Hippocampal formation (tissue), 2 donors: ENCODE results near the gene ELMOD2.
"Not testable (repeated sequence)": the region's sequence is repeated elsewhere in the genome, so short reads cannot be mapped to it uniquely, and the experiment has no call there.

ENCODE experiments used
- DNase-seq, 2 donors: peaks; one replicate each; lab custom pipeline; 2025; lab: John Stamatoyannopoulos, UW

ELMOD2 gene, protein sequence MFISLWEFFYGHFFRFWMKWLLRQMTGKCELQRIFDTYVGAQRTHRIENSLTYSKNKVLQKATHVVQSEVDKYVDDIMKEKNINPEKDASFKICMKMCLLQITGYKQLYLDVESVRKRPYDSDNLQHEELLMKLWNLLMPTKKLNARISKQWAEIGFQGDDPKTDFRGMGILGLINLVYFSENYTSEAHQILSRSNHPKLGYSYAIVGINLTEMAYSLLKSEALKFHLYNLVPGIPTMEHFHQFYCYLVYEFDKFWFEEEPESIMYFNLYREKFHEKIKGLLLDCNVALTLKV

DNA sequence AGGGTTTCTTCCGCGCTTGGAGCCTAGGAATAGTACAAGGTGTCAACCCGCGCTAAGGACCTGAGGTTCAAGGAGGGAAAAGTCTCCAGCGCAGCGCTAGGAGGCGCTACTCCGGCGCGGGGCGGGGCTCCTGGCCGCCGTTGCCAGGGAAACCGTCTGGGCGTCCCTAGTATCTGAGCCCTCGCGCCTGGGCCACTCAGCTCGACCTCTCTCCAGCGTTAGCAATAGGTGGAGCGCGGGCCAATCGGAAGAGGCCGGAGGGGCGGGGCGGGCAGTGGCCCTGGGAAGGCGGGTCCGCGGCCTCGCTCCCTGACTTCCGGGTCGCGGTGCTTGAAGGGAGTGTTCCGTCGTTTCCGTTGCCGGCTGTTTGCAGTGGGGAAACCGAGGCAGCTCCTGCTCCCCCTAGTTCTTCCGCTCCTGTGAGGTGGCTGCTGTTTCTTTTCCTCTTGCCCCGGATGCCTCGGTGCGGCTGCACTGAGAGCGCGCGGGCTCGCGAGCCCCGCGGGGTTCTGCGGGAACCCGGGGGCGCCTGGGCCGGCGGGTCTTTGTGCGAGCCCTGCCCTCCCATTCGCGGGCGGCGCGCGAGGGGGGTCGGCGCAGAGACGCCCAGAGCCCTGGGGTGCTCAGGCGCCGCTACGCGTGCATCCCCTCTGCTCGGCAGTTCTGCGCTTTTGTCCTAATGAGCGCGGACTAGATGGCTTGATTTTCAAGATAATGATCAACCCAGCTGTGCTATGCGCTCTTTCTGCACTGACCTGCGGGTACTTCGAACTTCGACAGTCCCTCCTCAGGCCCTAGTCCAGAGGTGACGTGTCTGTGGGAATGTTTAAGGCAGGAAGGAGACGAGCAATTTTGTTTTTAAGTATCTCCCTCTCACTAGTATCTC is at the start of gene ELMOD2:
TSS of gene ELMOD2 (plus strand) at position 312 of the 886 bp plus-strand sequence. CDS start 1,261 bp downstream, outside the sequence.
- DNase-seq, result peak; percentile 98 to 99

DNA sequence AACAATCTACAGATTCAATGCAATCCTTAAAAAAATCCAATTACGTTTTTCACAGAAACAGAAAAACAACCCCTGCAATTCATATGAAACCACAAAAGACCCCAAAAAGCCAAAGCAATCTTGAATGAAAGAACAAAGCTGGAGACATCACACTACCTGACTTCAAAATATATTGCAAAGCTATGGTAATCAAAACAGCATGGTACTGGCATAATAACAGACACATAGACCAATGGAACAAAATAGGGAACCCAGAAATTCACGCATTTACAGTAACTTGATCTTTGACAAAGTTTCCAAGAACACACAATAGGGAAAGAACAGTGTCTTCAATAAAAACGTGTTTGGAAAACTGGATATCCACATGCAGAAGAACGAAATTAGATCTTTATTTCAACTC is 40.5 kb upstream of the ELMOD2 start:
- no peak for DNase-seq

DNA sequence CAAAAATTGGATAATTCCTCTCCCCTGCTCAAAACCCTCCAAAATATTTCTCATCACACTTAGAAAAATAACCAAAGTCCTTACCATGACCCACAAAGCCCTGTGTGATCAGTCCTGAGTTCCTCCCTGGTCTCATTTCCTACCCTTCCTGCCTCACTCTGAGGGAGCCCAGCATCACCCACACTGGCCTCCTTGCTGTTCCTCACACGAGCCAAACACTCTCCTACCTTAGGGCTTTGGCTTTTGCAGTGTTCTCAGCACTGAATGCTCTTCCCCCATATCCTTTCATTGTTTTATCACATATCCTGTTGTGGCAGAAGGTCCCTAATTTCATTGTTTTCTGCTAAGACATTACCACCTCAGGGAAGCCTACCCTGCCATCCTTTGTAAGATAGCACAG is 38.0 kb upstream of the ELMOD2 start:
- no peak for DNase-seq

DNA sequence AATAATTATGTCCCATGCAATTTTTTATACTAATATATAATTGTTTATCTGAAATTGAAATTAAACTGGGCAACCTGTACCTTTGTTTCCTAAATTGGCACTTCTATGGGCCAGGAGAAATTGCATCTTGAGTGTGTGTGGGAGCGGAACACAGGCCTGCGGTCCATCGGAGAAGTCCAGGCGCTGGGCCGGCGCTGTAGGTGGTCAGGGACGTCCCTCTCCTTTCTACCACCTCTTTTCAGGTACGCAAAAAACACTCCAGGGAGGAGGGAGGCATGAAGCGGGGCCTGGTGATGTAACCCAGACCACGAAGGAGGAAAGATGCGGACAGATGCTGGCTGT is 26.6 kb upstream of the ELMOD2 start:
- DNase-seq, result no peak

DNA sequence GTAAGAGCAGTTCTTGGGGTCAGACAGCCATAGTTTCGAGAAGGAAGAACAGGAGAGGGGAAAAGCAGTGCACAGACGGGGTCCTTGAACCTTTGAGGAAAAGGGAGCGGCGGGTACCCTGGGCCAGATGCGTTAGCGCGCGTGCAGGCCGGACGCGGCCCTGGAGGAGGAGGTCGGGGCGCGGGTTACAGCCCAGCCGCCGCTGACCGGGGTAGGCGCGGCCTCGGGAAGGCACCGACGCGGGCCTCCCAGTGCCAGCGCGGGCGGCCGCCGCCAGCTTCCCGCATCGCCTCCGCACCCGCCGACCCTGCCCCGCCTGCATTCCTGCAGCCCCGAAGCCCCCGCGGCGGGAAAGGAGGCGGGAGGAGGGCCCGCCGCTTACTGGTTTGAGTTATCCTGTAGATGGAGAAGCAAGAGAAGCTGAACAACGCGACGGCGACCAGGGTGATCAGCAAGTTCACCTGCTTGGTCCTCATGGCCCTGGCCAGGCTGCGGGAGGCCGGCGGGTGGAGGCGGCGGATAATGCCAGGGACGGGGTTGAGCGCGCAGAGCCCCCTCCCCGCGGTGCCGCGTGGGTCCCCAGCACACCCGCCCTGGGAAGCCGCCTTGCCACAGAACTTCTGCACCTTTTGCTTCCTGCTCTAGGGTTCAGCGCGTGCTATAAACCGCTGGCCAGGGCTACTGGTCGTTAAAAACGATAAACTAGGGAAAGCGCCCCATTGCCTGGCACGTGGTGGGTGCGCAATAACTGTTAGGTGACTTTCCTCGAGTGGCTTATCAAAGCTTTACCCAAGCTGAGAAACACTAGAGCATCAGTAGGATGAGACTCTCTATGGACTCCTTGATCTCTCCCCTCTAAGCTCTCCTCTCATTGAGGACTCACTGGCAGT is 26.0 kb upstream of the ELMOD2 start, which contains the start of gene MGAT4D:
TSS of gene MGAT4D (minus strand) at position 547 of the 890 bp plus-strand sequence. CDS start at position 476, 71 bp downstream.
- no peak for DNase-seq

DNA sequence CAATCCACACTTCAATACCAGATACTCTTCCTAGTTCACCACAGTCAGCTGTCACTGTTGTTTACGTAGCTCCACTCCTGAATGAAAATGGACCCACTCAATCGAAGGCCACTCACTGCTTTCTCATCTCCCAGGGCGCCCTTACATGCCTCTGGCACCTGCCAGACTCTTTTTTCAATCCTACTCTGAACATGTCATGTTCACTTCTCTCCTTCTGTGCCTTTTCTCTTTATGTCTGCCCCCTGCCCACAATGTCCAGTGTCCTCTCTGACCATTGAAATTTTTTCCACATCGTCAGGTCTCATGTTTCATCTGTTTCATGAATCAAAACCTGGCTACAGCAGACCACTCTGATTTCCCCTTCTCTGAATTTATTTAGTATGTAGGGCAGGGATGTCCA is 24.6 kb upstream of the ELMOD2 start:
- no peak for DNase-seq

DNA sequence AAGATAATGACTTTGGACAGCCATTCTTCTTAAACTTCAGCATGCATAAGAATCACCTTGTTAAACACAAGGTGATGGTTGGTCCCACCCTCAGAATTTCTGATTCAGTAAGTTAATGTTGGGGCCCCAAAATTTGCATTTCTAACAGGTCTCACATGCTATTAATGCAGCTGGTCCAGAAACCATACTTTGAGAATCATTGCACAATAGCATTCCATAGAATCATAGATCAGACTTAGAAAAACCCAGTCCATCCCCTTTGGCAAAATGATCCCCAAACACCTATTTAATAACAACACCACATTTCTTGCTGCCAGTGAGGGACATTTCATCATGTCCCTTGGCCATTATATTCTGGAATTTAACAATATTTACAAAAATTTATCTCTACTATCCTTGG is 19.7 kb upstream of the ELMOD2 start:
- no peak for DNase-seq

DNA sequence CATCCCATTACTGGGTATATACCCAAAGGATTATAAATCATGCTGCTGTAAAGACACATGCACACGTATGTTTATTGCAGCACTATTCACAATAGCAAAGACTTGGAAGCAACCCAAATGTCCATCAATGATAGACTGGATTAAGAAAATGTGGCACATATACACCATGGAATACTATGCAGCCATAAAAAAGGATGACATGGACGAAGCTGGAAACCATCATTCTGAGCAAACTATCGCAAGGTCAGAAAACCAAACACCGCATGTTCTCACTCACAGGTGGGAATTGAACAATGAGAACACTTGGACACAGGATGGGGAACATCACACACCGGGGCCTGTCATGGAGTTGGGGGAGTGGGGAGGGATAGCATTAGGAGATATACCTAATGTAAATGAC is 10.2 kb upstream of the ELMOD2 start:
- DNase-seq, result not testable (repeated sequence)

DNA sequence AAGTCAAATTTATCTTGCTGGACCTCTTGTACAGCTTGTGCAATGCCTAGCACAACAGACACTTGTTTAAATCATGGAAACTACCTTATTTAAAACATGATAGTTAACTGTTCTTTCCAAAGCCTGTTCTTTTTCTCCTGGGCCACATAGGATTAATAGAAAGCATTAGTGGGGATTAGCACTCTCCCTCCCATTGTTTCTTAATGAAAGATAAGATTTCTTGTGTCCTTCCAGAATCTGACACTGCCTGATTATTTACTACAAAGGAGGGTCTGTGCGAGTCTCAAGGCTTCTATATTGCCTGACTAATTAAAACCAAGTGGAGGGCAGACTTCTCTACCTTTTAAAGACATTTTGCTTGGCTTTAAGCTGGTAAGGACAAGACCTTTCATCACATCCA is 8.5 kb upstream of the ELMOD2 start:
- no peak for DNase-seq

DNA sequence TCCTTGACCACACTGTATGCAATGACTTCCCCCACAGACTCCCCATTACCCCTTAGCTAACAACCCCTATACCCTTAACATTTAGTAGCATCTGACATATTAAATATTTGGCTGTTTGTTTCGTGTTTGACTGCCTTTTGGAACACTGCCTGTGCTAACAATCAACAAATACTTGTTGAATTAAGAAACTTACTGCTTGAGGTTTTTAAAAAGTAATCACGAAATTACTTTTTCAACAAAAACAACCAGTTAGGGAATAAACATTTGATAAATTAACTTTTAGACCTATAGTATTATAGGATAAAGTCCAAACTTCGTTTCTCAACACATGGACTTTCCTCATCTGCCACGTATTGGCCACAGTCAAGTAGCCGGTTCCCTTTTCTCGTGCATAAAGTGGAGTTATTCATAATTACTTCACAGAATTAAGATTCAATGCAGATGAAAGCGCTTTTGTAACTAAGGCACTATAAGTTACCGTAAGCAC is 555 bp upstream of the ELMOD2 start:
- DNase-seq, result no peak

DNA sequence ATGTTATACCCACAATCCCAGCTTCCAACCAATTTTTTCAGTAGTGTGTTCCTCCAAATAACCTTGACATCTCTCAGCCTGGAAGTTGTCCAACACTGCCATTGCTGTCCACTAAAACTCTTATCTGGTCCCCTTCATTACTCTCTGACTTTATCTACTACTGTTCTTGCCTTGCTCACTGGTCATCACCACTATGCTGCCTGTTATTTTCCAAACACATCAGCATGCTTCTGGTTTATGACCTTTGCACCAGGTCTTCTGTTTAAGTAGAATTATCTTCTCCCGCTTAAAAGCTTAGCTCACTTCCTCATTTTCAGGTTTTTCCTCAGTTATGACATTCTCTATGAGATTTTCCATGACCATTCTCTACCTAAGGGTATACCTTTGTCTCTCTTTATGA is 5.5 kb downstream of the ELMOD2 start:
- no peak for DNase-seq

DNA sequence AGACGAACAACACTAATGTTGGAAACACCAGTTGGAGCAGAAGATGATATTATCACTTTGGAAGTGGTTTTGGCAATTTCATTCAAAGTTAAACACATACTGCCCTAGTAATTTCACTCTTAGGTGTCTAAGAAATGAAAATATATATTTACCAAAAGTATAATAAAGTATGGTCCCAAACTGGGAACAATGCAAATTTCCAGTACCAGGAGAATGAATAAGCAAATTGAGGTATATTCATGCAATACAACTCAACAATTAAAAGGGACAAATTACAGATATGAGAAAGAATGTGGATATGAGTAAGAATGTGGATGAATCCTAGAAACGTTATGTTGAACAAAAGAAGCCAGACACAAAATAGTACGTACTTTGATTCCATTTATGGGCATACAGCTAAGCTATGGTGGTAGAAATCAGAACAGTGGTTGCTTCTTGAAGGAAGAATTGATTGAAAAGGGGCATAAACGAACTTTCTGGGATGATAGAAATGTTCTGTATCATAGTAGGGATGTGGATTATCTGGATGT is 10.0 kb downstream of the ELMOD2 start:
- no peak for DNase-seq

DNA sequence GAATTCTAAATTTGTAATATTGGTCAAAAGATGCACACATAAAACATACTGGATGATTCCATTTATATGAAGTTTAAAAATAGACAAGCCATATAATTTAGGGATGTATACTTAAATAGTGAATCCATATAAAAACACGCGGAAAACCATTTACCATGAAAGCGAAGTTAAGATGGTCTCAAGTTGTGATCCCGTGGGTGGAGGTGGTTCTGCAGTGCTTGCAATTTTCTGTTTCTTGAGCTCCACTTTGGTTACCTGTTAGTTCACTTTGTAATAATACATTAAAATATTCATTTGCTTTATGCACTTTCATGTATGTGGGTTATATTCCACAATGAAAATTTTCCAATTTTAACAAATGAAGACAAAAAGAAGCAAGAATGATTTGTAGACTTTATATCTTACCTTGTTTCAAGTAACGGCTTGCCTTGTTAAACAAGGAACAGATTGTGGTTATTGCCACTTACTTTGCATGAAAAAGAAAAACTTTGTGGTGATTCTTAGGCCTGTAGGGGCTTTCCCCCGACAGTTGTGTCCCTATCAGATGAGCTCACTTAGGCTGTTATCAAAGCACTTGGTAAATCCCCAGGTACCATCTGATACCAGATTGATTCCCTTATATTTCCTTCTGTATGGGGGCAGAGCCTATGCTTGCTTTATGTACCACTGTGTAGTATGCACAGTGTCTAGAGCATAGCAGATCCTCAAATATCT is 32.6 kb downstream of the ELMOD2 start:
- no peak for DNase-seq

DNA sequence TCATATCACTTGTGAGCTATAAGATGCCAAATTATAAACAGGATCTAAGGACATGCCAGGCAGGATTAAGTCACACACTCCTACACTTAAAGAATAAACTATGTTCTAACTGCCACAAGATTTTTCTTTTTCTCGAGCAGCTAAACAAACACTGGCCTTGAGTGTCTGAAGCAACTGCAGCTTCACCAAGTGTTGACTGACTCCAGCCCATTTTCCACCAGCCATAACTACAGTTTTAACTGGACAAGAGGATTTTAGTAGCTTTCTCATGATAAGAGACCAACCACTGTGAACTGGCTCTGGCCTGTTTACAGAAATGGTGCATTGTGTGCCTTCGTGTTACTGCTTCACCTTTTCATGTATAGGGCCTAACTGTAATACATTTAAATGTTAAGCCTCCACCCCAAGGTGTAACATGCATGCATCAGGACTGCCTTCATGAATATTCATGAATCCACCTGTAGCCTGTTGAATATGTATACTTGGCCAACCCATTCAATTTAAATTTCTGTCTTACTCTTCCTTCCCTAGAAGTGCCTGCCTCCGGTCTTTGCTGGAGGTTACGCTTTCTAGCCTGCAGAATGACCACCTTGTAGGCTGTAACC is 34.0 kb downstream of the ELMOD2 start:
- DNase-seq, result no peak

DNA sequence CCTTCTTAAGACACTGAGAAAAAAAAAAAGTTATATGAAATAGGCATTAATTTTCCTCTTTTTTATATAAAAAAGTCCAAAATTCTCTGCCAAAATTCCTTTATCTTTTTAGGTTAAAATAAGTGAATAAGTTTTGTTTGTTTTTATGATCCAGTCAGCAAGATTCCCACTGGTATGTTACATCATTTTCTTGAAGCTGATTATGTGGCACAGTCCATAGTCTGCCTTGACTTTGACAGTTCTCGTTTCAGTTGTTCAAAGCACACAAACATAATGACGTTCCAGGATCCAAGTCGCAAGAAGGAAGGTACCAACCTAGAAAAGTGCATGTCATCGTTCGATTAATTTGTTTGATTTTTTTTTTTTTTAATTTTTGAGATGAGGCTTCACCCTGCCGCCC is 35.7 kb downstream of the ELMOD2 start:
- DNase-seq, result no peak

DNA sequence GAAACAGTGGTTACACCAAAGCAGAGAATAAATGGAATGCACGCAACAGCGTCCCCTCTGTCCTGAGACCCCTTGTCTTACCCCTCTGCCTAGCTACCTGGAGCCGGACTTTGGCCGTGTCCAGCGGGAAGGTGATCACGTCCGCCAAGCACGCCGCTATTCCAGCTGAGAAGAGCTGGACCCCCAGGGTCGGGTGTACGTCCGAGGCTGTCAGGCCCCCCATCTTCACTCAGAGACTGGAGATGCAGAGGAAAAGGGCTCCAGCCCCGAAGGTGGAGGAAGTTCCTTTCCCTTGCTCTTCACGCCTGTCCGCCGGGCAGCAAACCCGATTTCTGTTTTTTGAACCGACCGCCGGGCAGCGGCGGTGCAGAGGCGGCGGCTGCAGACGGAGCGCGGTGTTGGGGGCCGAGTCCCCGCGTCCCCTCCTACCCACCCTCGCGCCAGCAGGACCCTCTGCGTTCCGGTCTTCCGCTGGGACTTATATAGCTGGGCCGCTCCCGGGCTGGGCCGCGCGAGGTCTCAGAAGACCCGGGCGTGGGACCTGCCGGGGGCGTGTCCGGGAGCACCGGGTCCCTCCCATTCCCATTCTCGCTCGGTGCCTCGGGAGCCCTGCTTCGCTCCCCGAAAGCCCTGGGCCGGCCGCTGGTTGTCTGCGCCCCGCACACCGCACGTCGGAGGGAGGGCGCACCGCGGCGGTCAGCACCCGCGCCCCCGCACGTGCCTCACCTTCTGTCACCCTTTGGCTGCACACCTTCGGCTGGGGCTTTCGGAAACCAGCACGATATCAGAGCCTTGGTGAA is 44.7 kb downstream of the ELMOD2 start, which contains the start of gene UCP1:
TSS of gene UCP1 (minus strand) at position 455 of the 800 bp plus-strand sequence. CDS start at position 223, 232 bp downstream.
- no peak for DNase-seq

DNA sequence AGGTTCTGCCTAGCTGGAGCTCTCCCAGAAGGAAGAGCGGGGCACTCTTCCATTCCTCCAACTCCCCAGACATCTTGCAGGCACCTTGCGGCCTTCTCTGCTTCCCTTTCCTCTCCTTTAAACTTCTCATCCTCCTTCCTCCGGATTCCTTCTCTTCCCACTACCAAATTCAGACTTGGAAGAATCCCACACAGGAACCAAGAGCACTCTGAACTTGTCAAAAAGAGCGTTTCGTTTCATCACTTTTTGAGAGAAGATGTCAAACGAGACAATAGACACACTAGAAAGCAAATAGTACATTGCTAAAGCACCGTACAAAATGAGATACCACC is 45.3 kb downstream of the ELMOD2 start:
- no peak for DNase-seq

DNA sequence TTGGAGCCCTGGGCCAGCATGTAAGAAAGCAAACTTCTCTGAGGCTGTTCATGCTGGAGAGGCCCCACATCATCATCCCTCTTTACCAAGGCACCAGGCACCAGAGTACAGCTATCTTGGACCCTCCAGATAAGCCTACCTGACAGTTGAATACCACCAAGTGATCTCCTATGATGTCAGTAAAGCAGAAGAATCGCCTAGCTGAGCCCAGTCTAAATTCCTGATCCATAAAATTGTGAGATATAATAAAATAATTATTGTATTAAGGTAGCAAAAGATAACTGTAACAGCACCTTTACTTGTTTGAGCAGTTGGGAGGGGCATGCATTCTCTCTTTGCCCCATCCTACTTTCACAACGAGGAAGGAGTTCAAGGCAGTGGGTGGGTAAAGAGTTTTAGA is 47.7 kb downstream of the ELMOD2 start:
- DNase-seq, result no peak

DNA sequence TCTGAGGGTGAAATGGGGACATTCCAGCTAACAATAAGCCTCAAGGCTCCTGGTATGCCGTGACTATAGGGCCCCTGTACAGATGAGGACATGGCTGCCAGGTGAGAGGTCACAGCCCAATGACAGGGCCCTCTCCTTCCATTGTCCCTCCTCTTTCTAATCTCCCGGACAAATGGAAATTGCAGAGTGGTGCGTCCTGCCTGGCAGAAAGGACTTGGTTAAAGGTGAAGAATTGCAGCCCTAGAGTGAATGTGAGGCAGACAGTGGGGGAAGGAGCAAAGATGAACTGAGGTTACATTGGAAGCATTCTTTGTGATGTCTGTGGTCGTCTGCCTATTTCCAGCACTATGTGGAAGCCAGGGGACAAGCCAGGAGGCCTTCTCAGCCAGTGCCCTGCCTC is 51.5 kb downstream of the ELMOD2 start:
- DNase-seq, result no peak

DNA sequence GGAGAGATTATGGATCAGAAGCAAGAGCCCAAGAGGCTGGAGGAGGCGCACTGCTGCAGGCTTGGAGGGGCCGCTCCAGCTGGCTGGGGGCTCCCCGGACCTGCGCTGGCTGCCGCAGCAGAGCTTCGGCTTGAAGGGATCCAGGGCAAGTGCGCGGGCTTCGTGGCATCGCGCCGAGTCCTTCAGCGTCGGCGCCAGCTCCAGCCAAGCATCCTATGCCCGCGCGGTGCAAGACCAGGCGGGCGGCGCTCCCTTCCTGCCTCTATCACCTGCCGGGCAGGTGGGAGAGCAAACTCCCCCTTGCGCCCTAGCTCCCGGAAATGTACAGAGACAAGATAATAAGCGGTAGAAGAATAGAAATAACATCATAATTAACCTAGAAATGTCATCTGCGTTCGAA is 55.3 kb downstream of the ELMOD2 start:
- DNase-seq, result no peak
